ENCODE measurements around the gene MEPE. TPM values are rescaled to one million over a fixed set of nuclear protein-coding genes. Genes with fewer than 3 reads are reported as not detected.

Gene MEPE
- total and polyA plus RNA-seq, 10 of the 15 experiments (the other 5 are each of a cell fraction or from before 2014, with no cell fraction given), result not detected

- Histone ChIP-seq H3K9me3 (replicated peaks; ENCODE audit: control insufficient read depth, insufficient read depth, low read length) (no peaks in the 10 kb centered on the region), H3K27me3 (replicated peaks in 1 of 2; ENCODE audit: control insufficient read depth in 2 of 2, insufficient read depth in 2 of 2, low read length in 1 of 2) (no peaks in the 10 kb centered on the region), H2AFZ (ENCODE audit: control insufficient read depth, low read depth, low read length) (no peak overlapping the region), H3K4me2 (ENCODE audit: control insufficient read depth, insufficient read depth) (no peak overlapping the region), H3K9ac (ENCODE audit: control insufficient read depth, insufficient read depth, low read length) (no peak overlapping the region), H4K20me1 (ENCODE audit: control insufficient read depth, insufficient read depth) (no peaks in the 10 kb centered on the region), H3K27ac (ENCODE audit: control insufficient read depth, insufficient read depth) (no peak overlapping the region), H3K36me3 (ENCODE audit: control insufficient read depth in 2 of 2, insufficient read depth in 2 of 2, low read length in 1 of 2) (no peaks in the 10 kb centered on the region), H3K79me2 (ENCODE audit: control insufficient read depth, insufficient read depth, low read length) (no peaks in the 10 kb centered on the region), H3K4me1 (ENCODE audit: control insufficient read depth, insufficient read depth, low read length) (no peaks in the 10 kb centered on the region), H3K4me3 (no peak overlapping the region)
- SMC1A ChIA-PET (ENCODE audit: uncharacterized antibody, unreplicated experiment), result no interaction called here
- no peak for FAIRE-seq
- no peak for DNase-seq (ENCODE audit: low read depth, low spot score)
- RAD21 ChIA-PET (ENCODE audit: unreplicated experiment), result no interaction called here
- TF ChIP-seq CHD4 (IDR thresholded peaks at IDR 0.05), result no peak
- no peak for TF ChIP-seq NRF1 (conservative IDR thresholded peaks at IDR 0.05; ENCODE audit: low read depth, low read length)
- TF ChIP-seq SMC3 (IDR thresholded peaks at IDR 0.05; ENCODE audit: borderline replicate concordance, low read length), result no peak
- TF ChIP-seq SREBF1 (IDR thresholded peaks at IDR 0.05; ENCODE audit: low read length), result no peak
- no peak for TF ChIP-seq IRF4 (IDR thresholded peaks at IDR 0.05; ENCODE audit: low read depth, low read length)
- no peak for TF ChIP-seq ZNF622 (IDR thresholded peaks at IDR 0.05)
- TF ChIP-seq TAF1 (IDR thresholded peaks at IDR 0.05; ENCODE audit: borderline replicate concordance, low read depth, low read length), result no peak
- TF ChIP-seq ZBTB40 (IDR thresholded peaks at IDR 0.05; ENCODE audit: borderline replicate concordance), result no peak
- no peak for TF ChIP-seq RUNX3 (IDR thresholded peaks at IDR 0.05; ENCODE audit: low read length)
- WGBS (ENCODE audit: insufficient coverage, insufficient replicate concordance, low lambda C conversion rate, missing lambda C conversion rate), result 6% methylated on average over 4 of the region's 4 CpGs
- no peak for ATAC-seq
- intact Hi-C loops (cut with micrococcal nuclease; ENCODE audit: unreplicated experiment) (no loop called here), in situ Hi-C loops (cut with MboI) (no loop called here)
- CTCF ChIA-PET, result interaction anchor here (1.3 to 2.3 kb wide), 2 partner anchors 15 to 26 kb away, joined by 4 to 7 read pairs; no protein-coding TSS in a partner anchor
- no TSS peak for BruUV-seq (replicated peaks)
- POLR2A ChIA-PET, result no interaction called here
Observed at GRCh38 chr4:87823200-87823599, 9.6 kb upstream of the MEPE start.
